HCT116 (cell line): Measurements from ENCODE around the gene MACROD1.

ENCODE experiments used
- CTCF ChIP-seq, 3 experiments: fragments of 200-600 bp in 1 of 3; sonication (generic) in 1 of 3; IDR thresholded peaks in 2 of 3; conservative IDR thresholded peaks in 1 of 3; 2 replicates each; pipeline ENCODE4 v1.5.1; 2012 to 2017; ENCODE audit warnings: low read depth in 2 of 3, low read length in 2 of 3, antibody characterized with exemption in 1 of 3, borderline replicate concordance in 1 of 3, control low read depth in 1 of 3, mild to moderate bottlenecking in 1 of 3, mixed read lengths in 1 of 3, mixed run types in 1 of 3, moderate library complexity in 1 of 3; ENCODE audit not compliant: insufficient read depth in 1 of 3
- POLR2A ChIP-seq: IDR thresholded peaks from 2 replicates; pipeline ENCODE4 v1.7.0; 2011; ENCODE audit warnings: borderline replicate concordance; ENCODE audit not compliant: insufficient read depth, insufficient read length; ENCODE audit errors: extremely low read depth
- RAD21 ChIP-seq: IDR thresholded peaks from 2 replicates; pipeline ENCODE4 v1.6.1; 2012; ENCODE audit warnings: low read depth, mild to moderate bottlenecking
- TF ChIP-seq, protein P1 (sequence below): IDR thresholded peaks from 2 replicates; pipeline ENCODE4 v1.6.1; 2012

DNA sequence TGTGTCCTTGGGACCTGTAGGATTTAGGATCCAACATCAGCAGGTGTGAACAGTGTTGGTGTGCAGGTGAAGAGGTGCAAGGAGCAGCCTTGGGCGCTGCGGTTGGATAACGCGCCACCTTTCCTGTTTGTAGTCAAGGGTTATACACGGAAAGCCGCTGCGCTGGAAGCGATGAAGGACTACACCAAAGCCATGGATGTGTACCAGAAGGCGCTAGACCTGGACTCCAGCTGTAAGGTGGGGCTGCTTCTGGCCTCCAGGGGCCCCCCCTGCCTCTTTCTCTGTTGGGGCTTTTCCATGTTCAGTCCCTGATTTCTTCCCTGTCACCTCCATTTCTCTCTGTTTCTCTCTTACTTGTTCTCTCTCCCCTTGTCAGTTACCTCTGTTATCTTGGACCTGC, 37.1 kb upstream of the MACROD1 start:
- TF ChIP-seq POLR2A (no peak), CTCF (IDR thresholded peaks at IDR 0.05 in 2 of 3, conservative IDR thresholded peaks at IDR 0.05 in 1 of 3; ENCODE audit: borderline replicate concordance in 1 of 3, insufficient read depth in 1 of 3, low read depth in 2 of 3, low read length in 2 of 3) (no peak), RAD21 (no peak)
- TF ChIP-seq, protein P1, sequence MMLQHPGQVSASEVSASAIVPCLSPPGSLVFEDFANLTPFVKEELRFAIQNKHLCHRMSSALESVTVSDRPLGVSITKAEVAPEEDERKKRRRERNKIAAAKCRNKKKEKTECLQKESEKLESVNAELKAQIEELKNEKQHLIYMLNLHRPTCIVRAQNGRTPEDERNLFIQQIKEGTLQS = no peak
